Endothelial cell of umbilical vein (primary cell): Measurements from ENCODE around the gene SPRN. TPM values are rescaled to one million over a fixed set of nuclear protein-coding genes. Genes with fewer than 3 reads are reported as not detected.

ENCODE experiments used
- BruUV-seq: library from RNA; stranded (reverse); fragments of 400-500 nt; replicated peaks from 2 replicates; lab custom pipeline; 2021; lab: Mats Ljungman, UMichigan
- CTCF ChIA-PET: fragments of 300-600, 350-600 bp; sonication (Branson Sonifier 250); formaldehyde crosslinking; loops from one replicate; lab custom pipeline; 2021; ENCODE audit warnings: antibody characterized with exemption, inconsistent platforms; lab: Charles Lee
- POLR2A ChIA-PET: fragments of 300-600, 350-600 bp; sonication (Branson Sonifier 250); formaldehyde crosslinking; loops from one replicate; lab custom pipeline; 2021; ENCODE audit warnings: antibody characterized with exemption, inconsistent platforms; lab: Charles Lee
- DNase-seq: peaks from one replicate; pipeline ENCODE4 v3.0.0-alpha.2; 2011; ENCODE audit warnings: low read depth, low spot score
- FAIRE-seq: peaks from 2 replicates; lab custom pipeline; 2011; peaks lifted over from hg19 to GRCh38; lab: Jason Lieb, UNC
- H2AFZ ChIP-seq: 2 replicates; pipeline ENCODE4 v1.6.0; 2012; ENCODE audit warnings: low read depth, low read length, control low read depth, inconsistent platforms
- H3K27ac ChIP-seq: 2 replicates; pipeline ENCODE4 v1.5.1; 2011; ENCODE audit warnings: low read depth, mild to moderate bottlenecking, control low read depth, low read length, moderate library complexity; ENCODE audit not compliant: insufficient read depth
- H3K27me3 ChIP-seq, 2 experiments: 2 replicates each; pipeline versions ENCODE4 v1.6.0 to v1.6.1; 2011; ENCODE audit warnings: low read length in 2 of 2, mixed read lengths in 1 of 2; ENCODE audit not compliant: control insufficient read depth in 2 of 2, insufficient read depth in 2 of 2
- H3K36me3 ChIP-seq, 2 experiments: 2 replicates in 1 of 2; 3 replicates in 1 of 2; pipeline ENCODE4 v1.5.1; 2011; ENCODE audit warnings: low read length in 2 of 2, mild to moderate bottlenecking in 1 of 2, moderate library complexity in 1 of 2; ENCODE audit not compliant: control insufficient read depth in 2 of 2, insufficient read depth in 2 of 2; ENCODE audit errors: extremely low read depth in 1 of 2
- H3K4me1 ChIP-seq: 3 replicates; pipeline ENCODE4 v1.5.1; 2011; ENCODE audit warnings: mild to moderate bottlenecking, low read length; ENCODE audit not compliant: control insufficient read depth, insufficient read depth; ENCODE audit errors: extremely low read depth
- H3K4me2 ChIP-seq: 2 replicates; pipeline ENCODE4 v1.6.1; 2011; ENCODE audit warnings: low read length, control low read depth, mixed read lengths; ENCODE audit not compliant: insufficient read depth
- H3K4me3 ChIP-seq, 3 experiments: fragments of 200-600 bp in 1 of 3; sonication (generic), shearing (Covaris generic) in 1 of 3; replicated peaks in 1 of 3; 2 replicates each; pipeline ENCODE4 v1.5.1; 2011 to 2016; ENCODE audit warnings: control low read depth in 3 of 3, low read length in 3 of 3, mild to moderate bottlenecking in 2 of 3, inconsistent platforms in 1 of 3, low read depth in 1 of 3, moderate library complexity in 1 of 3; ENCODE audit not compliant: insufficient read depth in 1 of 3
- H3K79me2 ChIP-seq: 2 replicates; pipeline ENCODE4 v1.6.0; 2012; ENCODE audit warnings: low read length, inconsistent platforms; ENCODE audit not compliant: control insufficient read depth, insufficient read depth
- H3K9ac ChIP-seq: replicated peaks from 2 replicates; pipeline ENCODE3; 2011; ENCODE audit warnings: low read length, control low read depth; ENCODE audit not compliant: insufficient read depth; ENCODE audit errors: extremely low read depth
- H3K9me1 ChIP-seq: replicated peaks from 3 replicates; pipeline ENCODE4 v1.6.0; 2011; ENCODE audit warnings: mild to moderate bottlenecking, low read length; ENCODE audit not compliant: control insufficient read depth, insufficient read depth; ENCODE audit errors: extremely low read depth
- H3K9me3 ChIP-seq: replicated peaks from 2 replicates; pipeline ENCODE4 v1.5.1; 2012; ENCODE audit warnings: low read length, inconsistent platforms; ENCODE audit not compliant: control insufficient read depth, insufficient read depth
- H4K20me1 ChIP-seq: replicated peaks from 2 replicates; pipeline ENCODE3; 2011; ENCODE audit warnings: mild to moderate bottlenecking, low read length; ENCODE audit not compliant: control insufficient read depth, insufficient read depth; ENCODE audit errors: extremely low read depth
- EZH2 ChIP-seq: IDR thresholded peaks from 2 replicates; pipeline ENCODE4 v1.6.1; 2012; ENCODE audit warnings: borderline replicate concordance, low read depth, mild to moderate bottlenecking, moderate library complexity, low read length, inconsistent platforms; ENCODE audit not compliant: severe bottlenecking
- FOS ChIP-seq: IDR thresholded peaks from 2 replicates; pipeline ENCODE4 v1.6.1; 2011; ENCODE audit warnings: mild to moderate bottlenecking, low read length, moderate library complexity, borderline replicate concordance; ENCODE audit not compliant: insufficient read depth
- GATA2 ChIP-seq: IDR thresholded peaks from 2 replicates; pipeline ENCODE4 v1.7.0; 2011; ENCODE audit warnings: low read depth, mild to moderate bottlenecking, moderate library complexity, mixed read lengths, low read length; ENCODE audit not compliant: insufficient read length, insufficient read depth
- JUN ChIP-seq: IDR thresholded peaks from 2 replicates; pipeline ENCODE4 v1.6.1; 2011; ENCODE audit warnings: borderline replicate concordance, low read depth; ENCODE audit not compliant: insufficient read length, insufficient read depth
- MYC ChIP-seq: IDR thresholded peaks from one replicate; pipeline ENCODE4 v1.6.1; 2011; ENCODE audit warnings: mild to moderate bottlenecking, low read depth, low read length
- POLR2A ChIP-seq: IDR thresholded peaks from 2 replicates; pipeline ENCODE4 v1.6.1; 2012; ENCODE audit warnings: low read depth, mild to moderate bottlenecking, control low read depth, low read length
- POLR2AphosphoS5 ChIP-seq: IDR thresholded peaks from 2 replicates; pipeline ENCODE4 v1.6.1; 2012; ENCODE audit warnings: low read depth, mild to moderate bottlenecking, control low read depth, low read length, moderate library complexity; ENCODE audit not compliant: insufficient read depth
- dilution Hi-C: fragments of 300-500 bp; cut with MboI; formaldehyde crosslinking; loops from one replicate; pipeline ENCODE4 v1.15.0; 2019; ENCODE audit warnings: low sequenced_read_pairs; ENCODE audit not compliant: extremely low pct_ligation_motif_present
- intact Hi-C: fragments of 100-400 bp; cut with micrococcal nuclease; formaldehyde crosslinking; loops from one replicate; pipeline ENCODE4 v1.10.0; 2022
- polyA plus RNA-seq, 4 experiments: library from polyadenylated mRNA; depleted of rRNA in 3 of 4; stranded (reverse) in 3 of 4; unstranded in 1 of 4; fragments of >200 nt; gene quantifications; 2 replicates each; pipeline versions ENCODE4 v1.2.1 to v1.2.3, GENCODE V29; 2011 to 2012; ENCODE audit warnings: missing spikeins in 1 of 4
- total RNA-seq: library from RNA; stranded (reverse); gene quantifications from 2 replicates; pipeline ENCODE4 v1.2.3, GENCODE V29; 2021
- TF ChIP-seq, protein P1 (sequence below), 2 donors: IDR thresholded peaks; 1 replicate in 1 of 2; 2 replicates in 1 of 2; pipeline ENCODE4 v1.5.1; 2011; ENCODE audit warnings: low read length in 2 of 2, mild to moderate bottlenecking in 2 of 2, moderate library complexity in 2 of 2, control low read depth in 1 of 2, inconsistent platforms in 1 of 2, low read depth in 1 of 2; ENCODE audit not compliant: insufficient read depth in 1 of 2; ENCODE audit errors: extremely low read depth in 1 of 2
- TF ChIP-seq, protein P2 (sequence below): IDR thresholded peaks from 2 replicates; pipeline ENCODE4 v1.6.1; 2011; ENCODE audit not compliant: insufficient read depth, insufficient read length

SPRN gene
- total and polyA plus RNA-seq, 2 donors (not counting 3 experiments of a cell fraction or from before 2014, with no cell fraction given), result 0.13 TPM; not detected in 1

DNA sequence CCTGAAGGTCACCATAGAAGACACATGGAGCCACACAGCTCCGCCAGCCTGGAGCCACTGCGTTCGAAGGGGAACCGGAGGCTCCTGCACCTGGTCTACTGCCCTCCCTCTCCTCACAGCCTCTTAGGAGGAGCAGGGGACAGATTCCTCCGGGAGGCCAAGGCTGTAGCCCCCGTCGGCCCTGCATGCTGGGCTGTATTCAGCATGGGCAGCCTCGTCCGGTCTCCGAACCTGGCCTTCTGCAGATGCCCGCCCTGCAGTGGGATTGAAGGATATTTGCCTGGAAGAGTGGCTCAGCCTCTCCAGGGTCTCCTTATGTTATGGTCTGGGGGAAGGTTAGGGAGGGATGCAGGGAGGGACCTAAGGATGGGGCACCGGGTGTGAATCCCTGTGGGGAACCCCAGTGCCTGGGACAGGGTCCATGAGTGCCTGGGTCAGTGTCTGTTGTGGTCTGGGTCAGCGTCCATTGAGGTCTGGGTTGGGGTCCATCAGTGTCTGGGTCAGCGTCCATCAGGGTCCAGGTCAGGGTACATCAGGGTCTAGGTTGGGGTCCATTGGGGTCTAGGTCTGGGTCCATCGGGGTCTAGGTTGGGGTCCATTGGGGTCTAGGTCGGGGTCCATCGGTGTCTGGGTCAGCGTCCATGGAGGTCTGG is 16.3 kb upstream of the SPRN start:
- BruUV-seq, result no TSS peak

More for the DNA sequence above, 16.3 kb upstream of the SPRN start:
- Histone ChIP-seq H2AFZ (no peak overlapping the region), H3K9me1 (no peaks in the 10 kb centered on the region), H4K20me1 (no peaks in the 10 kb centered on the region), H3K9me3 (no peaks in the 10 kb centered on the region), H3K4me2 (no peak overlapping the region), H3K4me1 (no peaks in the 10 kb centered on the region), H3K36me3 (no peaks in the 10 kb centered on the region), H3K27ac (no peak overlapping the region), H3K9ac (no peak overlapping the region), H3K27me3 (no peaks in the 10 kb centered on the region), H3K4me3 (no peak overlapping the region), H3K79me2 (no peaks in the 10 kb centered on the region)
- DNase-seq (no peak), FAIRE-seq (no peak)
- intact Hi-C loops (no loop called here), dilution Hi-C loops (no loop called here)
- ChIA-PET POLR2A (no interaction called here), CTCF (no interaction called here)
- TF ChIP-seq, protein P1, sequence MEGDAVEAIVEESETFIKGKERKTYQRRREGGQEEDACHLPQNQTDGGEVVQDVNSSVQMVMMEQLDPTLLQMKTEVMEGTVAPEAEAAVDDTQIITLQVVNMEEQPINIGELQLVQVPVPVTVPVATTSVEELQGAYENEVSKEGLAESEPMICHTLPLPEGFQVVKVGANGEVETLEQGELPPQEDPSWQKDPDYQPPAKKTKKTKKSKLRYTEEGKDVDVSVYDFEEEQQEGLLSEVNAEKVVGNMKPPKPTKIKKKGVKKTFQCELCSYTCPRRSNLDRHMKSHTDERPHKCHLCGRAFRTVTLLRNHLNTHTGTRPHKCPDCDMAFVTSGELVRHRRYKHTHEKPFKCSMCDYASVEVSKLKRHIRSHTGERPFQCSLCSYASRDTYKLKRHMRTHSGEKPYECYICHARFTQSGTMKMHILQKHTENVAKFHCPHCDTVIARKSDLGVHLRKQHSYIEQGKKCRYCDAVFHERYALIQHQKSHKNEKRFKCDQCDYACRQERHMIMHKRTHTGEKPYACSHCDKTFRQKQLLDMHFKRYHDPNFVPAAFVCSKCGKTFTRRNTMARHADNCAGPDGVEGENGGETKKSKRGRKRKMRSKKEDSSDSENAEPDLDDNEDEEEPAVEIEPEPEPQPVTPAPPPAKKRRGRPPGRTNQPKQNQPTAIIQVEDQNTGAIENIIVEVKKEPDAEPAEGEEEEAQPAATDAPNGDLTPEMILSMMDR (IDR thresholded peaks at IDR 0.05; ENCODE audit: extremely low read depth in 1 of 2, insufficient read depth in 1 of 2, low read depth in 1 of 2, low read length in 2 of 2), result no peak
- TF ChIP-seq POLR2AphosphoS5 (no peak), POLR2A (no peak), GATA2 (no peak), JUN (no peak), EZH2 (no peak), FOS (no peak), MYC (no peak)
- TF ChIP-seq, protein P2, sequence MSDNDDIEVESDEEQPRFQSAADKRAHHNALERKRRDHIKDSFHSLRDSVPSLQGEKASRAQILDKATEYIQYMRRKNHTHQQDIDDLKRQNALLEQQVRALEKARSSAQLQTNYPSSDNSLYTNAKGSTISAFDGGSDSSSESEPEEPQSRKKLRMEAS, result no peak
